NCI-H2081 treated with DMSO at 0.1 percent for 48 hours (cell line): ENCODE data around the gene AFF4.
"Not testable (repeated sequence)": the region's sequence is repeated elsewhere in the genome, so short reads cannot be mapped to it uniquely, and the experiment has no call there.

Experiments used
- DNase-seq: peaks from one replicate; lab custom pipeline; 2025; lab: John Stamatoyannopoulos, UW

AFF4 gene

DNA sequence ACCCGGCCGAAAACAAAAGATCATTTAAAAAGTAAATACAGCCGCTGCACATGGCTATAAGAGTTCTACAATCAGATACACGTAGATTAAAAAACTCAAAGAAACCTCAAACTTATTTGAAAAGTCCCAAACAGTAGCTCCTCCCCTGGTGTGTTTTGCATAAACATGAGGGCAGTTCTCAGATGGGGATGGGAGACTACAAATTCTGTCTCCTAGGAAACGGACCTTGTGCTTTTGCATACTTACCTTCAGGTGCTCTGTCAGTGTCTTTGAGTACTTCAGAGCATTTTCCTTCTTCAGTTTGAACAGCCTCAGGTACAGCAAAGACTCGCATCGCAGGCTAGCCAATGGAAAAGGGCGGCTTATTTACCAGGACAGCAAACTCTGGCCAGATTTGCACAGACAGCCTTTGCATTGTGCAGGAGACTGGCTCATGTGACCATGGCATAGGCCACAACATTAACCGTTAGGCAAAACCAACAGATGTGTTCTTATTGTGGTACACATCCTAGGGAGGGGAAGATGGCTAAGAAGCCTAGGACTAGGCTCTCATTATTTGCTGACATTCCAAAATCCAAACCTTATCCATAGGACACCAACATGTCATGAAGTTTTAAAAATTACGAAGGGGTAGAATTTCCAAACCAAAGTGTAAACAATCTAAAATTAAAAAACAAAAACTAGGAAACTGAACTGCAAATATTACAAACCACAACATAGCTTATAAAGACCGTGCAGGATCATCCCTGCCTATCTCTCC is 77.2 kb downstream of the AFF4 start:
- no peak for DNase-seq

DNA sequence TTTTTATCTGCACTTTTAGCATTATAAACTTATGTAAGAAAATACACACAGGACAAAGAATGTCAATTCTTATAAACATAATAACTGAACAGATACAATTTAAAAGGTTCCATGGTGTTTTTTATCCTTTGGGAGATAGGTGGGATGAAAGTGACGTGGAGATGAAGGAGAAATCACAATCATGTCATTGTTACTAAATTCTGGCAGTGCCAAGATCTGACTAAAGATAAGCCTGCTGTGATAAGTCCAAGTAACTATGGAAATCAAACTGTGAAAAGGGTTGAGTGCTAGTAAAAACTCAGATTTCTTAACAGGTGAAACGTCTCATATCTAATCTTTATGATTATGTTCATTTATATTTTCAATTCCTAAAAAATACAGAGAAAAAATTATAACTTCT is 78.9 kb downstream of the AFF4 start:
- no peak for DNase-seq

DNA sequence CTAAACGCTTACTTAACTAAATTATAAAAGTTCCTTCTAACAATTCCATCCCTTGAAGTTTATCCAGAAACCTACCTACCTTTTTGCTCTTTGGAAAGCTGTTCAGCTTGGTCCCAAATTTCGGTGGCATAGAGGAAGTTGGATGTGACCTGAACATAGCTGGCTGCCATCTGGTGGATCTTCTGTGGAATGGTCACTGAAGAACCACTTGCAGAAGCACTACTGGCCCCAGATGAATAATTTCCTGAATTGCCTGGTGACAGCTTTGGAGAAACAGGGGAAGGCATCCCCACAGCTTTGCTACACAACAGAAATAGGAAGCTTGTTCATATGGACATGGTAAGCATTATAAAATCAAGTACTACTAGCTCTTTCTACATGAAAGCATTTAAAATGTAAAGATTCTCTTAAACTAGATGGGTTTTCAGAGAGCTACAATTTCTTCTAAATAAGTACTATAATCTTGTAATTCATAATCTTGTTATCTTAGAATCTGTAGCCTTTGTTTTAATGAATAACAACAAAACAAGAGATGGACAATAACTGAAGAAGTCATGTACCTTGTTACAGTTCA is 80.1 kb downstream of the AFF4 start:
- no peak for DNase-seq

DNA sequence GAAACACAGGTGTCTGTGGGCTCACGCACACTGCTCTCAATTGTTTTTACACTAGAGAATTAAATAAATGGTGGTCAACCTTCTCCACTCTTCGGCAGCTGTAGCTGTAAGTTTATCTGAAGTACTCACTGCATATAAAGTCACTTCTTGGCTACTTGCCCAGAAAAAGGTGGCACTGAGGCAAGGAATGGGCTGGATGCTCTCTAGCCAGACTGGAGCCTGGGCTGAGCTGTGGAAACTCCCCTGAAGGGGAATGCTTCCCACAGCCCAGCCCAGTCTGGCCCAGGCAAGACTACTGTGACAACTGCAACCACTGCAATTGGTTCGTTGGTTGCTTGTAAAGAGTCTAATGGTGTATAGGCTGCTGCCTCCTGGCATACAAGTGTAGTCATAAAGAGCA is 85.5 kb downstream of the AFF4 start:
- no peak for DNase-seq

DNA sequence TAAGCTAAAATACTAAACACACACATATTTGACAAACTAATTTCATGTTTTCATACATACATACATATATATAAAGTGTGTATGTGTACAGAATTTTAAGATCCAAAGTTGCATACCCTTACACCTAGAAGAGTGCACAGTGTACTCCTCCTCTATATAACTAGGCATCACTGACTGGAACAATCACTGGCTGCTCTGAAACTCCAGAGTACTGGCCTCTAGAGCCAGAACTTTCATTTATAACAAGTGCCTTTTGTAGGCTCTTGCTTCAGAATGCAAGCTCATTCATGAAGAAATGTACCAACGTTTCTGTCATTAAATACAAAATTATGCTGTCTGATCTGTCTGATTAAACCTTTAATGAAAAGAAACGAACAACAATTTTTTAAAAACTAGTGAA is 86.0 kb downstream of the AFF4 start:
- DNase-seq, result no peak

DNA sequence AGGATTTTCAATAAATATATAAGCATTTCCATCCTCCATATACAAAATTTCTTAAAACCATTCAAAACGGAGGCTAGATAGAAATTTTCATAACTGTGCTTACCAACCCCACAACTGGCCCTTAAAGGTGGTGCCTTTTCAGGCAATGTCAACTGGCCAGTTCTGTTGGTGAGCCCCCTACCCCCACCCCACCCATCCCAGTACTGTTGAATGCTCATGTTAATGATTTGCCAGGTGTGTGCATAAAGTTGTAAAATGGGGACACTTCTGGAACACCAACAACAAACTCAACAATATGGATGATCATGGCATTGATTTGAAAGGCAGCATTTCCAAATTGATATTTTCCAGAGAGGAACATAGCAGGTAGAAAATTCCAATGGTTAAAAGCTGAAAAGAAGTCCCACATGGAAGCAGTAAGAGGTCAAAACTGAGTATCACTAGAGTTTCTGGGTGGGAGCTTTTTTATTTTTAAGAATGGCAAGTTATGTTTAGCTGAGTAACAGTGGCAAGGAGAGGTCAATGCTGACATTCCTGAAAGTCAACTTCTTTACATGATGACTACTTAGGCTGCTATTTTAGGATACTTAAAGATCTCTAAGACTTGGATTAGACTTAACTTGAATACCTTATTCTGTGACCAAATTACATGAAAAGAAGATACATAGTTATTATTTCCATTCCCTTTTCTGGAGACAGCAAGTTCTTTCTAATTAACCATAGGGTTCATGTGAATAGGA is 87.2 kb downstream of the AFF4 start:
- DNase-seq, result no peak

DNA sequence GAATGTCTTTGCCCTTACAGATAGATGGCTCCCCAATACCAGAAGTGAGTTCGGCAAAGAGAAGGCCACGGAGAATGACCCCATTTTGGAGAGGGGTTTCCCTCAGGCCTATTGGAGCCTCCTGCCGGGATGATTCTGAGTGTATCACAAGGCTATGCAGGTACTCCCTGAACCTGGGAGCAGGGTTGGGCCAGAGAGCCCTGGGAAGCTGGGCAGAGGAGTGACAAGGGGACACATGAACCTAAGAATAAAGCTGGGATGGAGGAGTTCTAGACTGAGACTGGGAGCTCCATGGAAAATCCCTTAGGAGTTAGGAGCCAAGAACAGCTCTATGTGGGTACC is 89.5 kb downstream of the AFF4 start:
- DNase-seq, result no peak

DNA sequence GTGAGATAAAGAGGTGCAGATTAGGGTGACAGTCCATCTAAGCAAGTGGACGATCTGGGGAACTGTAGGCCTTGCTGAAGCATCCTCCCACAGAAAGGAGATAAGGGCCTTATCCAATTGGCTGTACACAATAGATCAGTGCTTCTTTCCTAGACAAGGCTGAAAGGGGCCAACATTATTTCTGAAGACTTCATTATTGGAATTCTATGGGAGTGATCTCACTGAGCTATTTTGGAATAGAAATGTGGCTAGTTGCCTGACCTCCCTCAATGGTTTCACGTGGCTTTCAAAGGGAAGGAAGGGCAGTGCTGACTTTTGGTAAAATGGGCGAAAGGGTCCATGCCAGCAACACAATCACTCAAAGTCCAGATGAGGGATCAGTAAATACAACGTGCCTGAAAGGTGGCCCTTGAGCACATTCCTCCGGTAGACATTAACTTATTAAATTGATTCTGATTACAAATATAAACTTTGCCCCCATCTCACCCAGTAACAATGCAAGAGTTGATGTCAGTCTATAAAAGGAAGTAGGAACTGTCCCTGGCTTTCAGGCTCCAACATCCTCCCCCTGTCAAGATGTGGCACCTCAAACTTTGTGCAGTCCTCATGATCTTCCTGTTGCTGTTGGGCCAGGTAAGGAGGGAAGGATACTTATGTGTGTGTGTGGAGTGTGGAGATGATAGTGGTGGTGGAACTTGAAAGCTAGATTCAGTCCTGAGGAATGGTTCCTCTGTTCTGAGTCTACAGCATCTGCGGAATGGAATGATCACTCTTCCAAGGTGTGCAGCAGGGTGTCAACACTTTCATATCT is 90.1 kb downstream of the AFF4 start, which contains the start of gene LEAP2:
Gene LEAP2, plus strand, starts transcription at position 550 of the 811 bp plus-strand sequence. Its CDS starts 27 bp downstream, at position 577.
- no peak for DNase-seq

DNA sequence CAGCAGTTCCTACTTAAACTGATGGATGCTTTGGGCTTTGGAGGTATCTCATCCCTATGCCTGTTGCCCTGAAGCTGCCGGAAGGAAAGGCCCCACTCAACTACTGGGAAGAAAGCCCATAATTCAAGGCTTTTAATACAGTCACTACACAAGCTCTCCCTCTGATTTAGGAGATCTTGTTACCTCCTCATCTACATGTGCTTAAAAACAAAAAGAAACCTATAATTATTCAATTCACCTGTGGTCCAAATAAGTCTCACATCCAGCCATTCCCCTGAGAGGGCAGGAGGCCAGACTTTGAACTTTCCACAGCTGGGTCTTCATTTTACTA is 90.7 kb downstream of the AFF4 start:
- DNase-seq, result no peak

DNA sequence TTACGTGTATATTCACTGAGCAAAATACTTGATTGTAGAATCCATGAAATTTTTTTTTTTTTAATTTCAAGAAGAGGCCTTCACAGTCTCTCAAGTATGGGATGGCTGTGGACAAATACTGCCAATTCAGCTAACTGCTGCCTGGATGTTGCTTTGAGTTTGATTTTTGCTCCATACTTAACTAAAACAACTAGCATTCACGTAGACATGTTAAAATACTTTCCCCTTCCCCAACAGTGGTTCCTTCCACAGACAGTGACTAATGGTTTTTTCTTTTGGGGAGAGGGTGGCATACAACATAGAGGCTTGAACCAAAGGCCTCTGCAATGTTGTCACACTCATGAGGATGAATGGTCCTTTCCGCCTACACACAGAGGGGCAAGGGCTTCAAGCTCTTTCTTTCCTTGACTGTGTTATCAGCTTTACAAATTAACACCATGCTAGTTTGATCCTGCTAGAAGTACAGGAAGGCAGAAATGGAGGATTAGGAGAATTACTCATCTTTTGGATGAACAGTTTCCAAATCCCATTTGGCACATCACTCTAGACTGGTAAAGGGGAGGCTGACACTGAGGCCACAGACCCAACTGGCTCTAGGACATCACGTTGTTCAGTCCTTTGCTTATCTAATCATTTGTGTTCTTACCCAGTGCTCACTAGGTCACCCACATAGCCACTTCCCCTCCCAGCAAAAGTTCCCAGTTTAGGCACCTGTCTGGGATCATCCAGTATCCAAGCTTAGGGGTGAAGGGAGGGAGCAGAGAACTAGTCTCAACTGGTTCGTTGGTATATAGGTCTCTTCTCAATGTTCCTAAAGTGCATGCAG is 91.8 kb downstream of the AFF4 start:
- no peak for DNase-seq

DNA sequence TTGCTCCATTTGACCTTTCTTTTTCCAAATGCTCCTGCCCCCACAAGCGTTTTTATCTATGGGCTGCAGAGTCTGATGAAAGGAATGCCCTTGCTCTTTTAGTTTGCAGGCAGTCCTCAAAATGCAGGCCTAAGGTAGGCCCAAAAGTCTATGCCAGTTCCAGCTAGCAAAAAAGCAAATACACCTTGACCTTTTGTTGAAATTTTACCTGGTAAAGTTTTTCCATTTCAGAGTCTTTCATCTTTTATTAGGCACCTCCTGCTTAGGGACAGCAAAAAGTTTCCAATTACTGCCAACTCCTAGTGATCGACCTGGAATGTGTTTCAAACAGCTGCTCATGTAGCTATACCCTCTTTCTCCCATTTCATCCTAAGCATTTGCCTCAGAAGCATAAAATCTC is 92.6 kb downstream of the AFF4 start:
- DNase-seq, result no peak

DNA sequence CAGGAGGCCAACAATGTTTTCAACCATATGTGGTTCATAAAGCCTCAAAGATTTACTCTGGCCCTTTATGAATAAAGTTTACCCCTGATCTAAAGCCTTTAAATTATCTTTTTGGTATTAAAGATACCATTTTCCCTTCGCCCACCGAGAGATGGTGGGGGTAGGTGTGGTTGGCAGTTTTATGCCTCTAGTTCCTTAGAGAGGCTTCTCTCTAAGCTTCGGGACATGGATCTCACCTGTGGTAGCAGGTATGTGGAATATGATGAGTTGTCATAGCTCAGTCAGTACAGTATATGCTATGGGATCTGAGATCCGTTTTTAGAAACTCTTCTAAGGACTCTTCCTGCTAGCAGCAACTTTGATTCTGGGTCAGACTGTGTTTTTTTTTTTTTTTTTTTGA is 94.7 kb downstream of the AFF4 start:
- DNase-seq, result no peak

DNA sequence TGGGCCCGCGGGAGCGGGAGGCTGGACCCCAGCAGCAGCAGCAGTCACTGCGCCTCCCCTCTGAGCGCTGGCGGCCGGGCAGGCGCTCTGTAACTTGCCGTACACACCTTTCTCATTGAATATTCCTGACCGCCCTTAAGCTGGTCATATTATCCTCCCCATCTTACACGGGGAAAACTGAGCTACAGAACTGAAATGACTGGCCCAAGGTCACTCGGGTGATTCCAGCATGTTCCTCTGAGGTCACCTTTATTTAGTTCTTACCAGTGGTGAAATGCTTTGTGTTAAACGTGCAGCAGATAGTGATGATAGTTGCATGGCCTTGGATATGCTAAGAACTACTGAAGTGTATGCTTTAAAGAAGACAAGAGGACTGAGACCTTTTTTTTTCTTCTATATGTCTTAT is 96.4 kb downstream of the AFF4 start:
- no peak for DNase-seq

DNA sequence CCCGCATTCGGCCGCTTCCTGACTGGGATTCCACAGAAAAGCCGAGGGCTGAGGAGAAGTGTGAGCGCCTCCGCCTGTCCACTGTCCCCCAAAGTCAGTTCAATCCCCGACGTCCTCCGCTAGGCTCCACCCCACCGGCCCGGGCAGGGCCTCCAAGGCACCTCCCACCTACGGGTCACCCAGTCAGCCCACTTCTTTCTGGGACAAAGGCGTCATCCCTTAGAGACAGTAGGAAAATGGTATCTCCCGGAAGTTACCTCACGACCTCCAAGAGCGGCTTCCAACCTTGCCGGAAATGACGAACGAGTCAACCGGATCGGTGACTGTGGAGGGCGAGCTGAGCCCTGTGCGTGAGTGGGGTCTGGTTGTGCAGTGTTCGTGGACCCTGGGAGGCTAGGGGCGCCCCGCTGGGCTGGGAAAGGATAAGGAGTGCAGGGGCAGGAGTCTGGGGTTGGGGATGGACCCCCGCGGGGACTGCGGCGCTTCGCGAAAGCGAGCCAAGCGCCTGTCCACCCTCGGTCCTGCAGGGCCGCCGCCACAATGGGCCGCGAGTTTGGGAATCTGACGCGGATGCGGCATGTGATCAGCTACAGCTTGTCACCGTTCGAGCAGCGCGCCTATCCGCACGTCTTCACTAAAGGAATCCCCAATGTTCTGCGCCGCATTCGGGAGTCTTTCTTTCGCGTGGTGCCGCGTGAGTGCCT is 96.9 kb downstream of the AFF4 start, which contains the start of the genes GDF9 and UQCRQ:
Gene GDF9, minus strand, starts transcription at position 128 of the 704 bp plus-strand sequence. CDS start 1,936 bp downstream, outside the sequence.
Gene UQCRQ, plus strand, starts transcription at position 301 of the 704 bp plus-strand sequence. Its CDS starts 240 bp downstream, at position 541.
- DNase-seq, result peak; percentile 81

DNA sequence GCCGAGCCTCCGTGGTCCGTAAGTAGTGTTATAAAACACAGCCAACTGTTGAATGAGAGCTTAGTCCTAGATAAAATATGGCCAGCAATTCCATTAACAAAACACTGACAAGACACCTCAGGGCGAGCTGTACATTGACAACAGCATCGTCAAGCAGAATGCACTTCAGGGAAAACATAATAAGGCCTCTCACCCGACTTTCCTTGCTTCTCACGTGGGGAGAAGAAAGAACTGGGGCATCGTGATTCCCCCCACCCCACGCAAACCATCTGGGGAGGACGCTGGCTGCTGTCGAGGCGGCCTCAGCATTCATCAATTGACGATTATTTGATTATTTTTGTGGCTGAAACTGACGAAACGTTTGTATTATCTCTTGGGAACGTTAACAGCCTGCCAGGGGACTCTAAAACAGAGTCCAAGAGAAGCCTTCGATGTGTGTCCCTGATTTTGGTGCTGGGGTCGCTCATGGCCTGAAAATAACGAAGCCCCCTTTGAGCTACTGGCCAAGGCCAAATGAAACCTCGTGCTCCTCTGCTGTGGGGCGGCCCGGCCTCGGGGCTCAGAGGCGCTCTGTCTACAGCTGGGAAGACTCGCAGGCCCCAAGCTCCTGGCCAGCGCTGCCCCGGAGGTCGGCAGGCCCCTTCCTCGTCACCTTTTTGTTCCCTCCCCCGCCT is 97.6 kb downstream of the AFF4 start:
- no peak for DNase-seq

DNA sequence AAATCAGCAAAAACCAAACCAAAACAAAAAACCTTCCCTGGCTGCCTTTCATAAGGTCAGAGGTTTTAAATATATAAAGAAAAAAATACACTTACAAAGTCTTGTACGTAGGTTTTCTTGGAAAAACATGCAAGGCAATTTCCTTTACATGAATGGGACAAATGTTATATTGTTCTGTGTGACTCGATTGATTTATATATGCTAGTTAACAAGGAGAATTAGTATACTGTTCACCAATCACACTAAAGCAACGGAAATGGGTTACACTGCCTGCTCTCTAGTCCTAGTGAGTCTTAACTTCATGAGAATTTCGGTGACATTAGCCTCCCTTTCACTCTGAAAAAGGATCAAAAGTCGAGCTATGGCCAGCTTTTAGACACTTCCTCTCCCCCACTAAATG is 102.7 kb downstream of the AFF4 start:
- no peak for DNase-seq

DNA sequence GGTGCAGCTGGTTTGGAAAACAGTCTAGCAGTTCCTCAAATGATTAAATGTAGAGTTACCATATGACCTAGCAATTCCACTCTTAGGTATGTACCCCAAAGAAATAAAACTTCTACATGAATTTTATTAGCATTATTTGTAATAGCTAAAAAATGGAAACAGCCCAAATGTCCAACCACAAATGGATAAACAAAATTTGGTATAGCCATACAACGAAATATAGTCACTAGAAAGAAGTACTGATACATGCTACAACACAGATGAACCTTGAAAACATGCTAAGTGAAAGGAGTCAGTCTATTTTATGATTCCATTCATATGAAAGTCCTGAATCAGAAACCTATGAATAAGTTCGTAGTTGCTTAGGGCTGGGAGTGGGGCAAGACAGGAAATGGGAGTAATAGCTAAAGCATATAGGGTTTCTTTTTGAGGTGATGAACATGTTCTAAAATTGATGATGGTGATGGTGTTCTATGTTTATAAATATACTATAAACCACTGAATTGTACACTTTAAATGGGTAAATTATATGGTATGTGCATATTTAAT is 103.5 kb downstream of the AFF4 start:
- no peak for DNase-seq

DNA sequence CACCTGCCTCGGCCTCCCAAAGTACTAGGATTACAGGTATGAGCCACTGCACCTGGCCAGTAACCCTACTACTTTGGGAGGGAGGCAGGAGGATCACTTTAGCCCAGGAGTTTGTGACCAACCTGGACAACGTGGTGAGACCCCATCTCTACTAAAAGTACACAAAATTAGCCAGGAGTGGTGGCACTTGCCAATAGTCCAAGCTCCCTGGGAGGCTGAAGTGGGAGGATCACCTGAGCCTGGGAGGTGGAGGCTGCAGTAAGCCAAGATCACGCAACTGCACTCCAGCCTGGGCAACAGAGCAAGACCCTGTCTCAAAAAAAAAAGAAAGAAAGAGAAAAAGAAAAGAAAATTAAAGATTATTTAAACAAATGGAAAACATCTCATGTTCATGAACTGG is 107.4 kb downstream of the AFF4 start:
- no peak for DNase-seq

DNA sequence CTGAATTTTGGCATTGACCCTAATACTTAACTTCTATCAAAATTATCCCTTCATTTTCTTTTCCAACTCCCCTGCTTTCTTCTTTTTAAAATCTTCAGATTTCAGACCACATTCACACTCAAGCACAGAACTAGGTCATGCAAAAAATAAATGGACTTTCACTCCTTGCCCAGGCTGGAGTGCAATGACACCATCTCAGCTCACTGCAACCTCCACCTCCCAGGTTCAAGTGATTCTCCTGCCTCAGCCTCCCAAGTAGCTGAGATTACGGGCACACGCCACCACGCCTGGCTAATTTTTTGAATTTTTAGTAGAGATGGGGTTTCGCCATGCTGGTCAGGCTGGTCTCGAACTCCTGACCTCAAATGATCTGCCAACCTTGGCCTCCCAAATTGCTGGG is 108.4 kb downstream of the AFF4 start:
- not testable (repeated sequence) for DNase-seq

DNA sequence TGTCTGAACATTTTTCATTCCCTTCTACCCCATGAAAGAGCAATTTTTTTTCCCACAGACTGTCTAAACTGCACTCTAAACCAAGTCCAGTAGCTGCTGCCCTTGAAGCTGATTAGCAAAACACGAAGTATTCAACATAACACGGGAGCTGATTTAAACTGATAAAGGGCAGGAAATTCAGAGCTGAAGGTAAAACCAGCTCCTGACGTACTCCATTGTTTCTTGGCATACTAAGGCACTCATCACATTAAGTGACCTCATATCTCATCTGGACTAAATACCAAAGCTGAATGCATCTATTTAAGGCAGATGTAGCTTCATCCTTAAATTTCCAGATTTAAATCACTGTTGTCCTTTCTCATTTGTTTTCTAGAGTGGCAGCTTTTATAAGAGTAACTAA is 109.1 kb downstream of the AFF4 start:
- DNase-seq, result no peak
